Stimulated activated naive CD4-positive, alpha-beta T cell treated with Interleukin-2 at 50 U/mL for 16 hours (primary cell): ENCODE data around the gene GPHN.
"Not testable (repeated sequence)": the region's sequence is repeated elsewhere in the genome, so short reads cannot be mapped to it uniquely, and the experiment has no call there.

ENCODE experiments used
- DNase-seq: peaks from one replicate; lab custom pipeline; 2025; lab: John Stamatoyannopoulos, UW

The GPHN gene

GRCh38 chr14:66677780-66678179 lies 169.8 kb downstream of the GPHN start:
- DNase-seq = no peak

DNA sequence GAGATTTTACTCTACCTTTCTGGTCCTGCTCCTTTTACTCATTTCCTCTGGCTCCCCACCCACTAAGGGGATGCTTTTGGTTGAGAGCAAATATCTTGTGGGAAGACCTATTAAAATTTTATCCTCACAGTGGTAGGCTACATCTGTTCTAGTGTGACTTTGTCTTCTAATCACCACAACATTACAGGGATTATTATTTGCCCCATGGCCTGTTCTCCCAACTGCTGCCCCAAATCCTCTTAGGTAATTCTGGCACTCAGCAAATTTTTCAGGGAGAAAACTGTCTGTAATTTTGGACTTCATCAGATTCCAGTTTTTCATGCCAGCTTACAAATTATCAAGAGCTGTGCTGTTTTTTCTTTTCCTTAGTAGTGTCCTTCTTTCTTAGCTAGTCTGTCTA lies 172.3 kb downstream of the GPHN start:
- no peak for DNase-seq

DNA sequence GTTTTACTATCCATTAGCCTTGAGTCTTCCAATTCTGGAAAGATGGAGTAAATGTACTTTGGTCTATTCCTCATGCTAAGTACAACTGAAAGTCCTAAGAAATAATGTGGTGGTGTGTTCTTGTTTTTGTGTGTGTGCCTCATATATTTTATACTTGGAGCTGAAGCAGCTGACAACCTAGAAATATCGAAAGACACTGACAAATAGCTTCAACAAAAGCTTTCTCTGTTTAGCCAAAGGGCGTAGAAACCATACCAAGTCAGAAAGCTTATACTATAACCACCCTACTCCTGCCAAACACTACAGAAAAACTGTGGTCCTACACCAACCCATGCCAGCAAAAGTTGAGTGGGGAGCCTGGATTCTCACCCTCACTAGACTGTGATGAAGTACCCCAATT lies 188.4 kb downstream of the GPHN start:
- DNase-seq = no peak

DNA sequence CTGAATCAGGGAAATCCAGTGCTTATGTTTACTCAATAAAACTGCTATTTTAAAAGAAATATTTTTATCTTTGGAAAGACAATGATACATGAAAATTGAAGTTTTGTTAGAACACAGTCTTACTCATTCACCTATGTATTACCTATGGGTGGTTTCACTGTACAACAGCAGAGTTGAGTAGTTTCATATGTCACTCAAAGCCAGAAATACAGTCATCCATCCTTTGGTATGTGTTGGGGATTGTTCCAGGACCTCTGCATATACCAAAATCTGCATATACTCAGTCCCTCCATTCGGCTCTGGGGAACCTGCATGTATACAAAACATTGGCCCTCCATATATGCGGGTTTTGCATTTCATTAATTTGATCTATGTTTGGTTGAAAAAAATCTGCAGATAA lies 190.6 kb downstream of the GPHN start:
- no peak for DNase-seq

DNA sequence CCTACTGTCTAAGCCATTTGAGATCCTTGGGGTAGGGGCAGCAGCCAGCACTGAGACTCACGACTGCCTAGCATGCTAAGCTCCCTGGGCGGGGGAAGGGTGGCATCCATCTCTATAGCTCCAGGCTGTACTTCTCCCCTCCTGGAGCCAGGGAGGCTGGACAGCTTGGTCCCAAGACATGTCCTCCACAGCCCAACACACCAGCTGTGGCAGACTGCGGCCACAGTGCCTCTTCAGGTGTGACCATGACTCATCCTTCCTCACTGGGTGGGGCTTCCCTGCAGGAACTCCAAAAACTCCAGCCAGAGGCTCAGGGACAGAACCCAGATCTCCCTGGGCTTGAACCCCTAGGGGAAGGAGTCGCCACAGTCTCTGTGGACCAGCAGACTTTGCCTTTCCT lies 193.9 kb downstream of the GPHN start:
- DNase-seq = no peak

DNA sequence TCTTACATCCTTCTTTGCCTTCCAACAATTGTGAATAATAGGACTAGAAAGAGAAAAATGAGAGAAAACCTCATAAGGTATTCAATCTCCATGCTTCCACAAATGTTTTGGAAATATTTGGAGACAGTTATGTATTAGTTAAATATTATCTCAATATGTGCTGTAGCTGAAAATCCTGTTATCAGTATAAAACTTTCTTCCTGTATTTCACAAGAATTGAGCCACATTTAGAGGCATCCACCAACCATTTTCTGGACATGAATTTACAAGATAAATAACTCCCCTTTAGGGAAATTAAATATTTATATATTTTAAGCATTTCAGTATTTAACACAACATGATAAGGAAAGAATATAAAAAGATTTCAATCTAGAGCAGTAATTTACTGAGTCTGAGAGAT lies 200.3 kb downstream of the GPHN start:
- no peak for DNase-seq

GRCh38 chr14:66709291-66709690 lies 201.3 kb downstream of the GPHN start:
- DNase-seq = no peak

DNA sequence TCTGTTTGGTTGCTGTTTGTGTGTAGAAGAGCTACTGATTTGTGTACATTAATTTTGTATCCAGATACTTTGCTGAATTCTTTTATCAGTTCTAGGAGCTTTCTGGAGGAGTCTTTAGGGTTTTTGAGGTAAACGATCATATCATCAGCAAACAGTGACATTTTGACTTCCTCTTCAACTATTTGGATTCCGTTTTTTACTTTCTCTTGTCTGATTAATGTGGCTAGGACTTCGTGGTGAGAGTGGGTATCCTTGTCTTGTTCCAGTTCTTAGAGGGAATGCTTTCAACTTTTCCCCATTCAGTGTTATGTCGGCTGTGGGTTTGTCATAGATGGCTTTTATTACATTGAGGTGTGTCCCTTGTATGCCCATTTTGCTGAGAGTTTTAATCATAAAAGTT lies 206.3 kb downstream of the GPHN start:
- not testable (repeated sequence) for DNase-seq

DNA sequence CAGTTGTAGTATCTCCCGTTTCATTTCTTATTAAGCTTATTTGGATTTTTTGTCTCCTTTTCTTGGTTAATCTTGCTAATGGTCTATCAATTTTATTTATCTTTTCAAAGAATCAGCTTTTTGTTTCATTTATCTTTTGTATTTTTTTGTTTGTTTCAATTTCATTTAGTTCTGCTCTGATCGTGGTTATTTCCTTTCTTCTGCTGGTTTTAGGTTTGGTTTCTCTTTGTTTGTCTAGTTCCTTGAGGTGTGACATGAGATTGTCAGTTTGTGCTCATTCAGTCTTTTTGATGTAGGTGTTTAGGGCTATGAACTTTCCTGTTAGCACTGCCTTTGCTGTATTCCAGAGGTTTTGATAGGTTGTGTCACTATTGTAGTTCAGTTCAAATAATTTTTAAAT lies 207.4 kb downstream of the GPHN start:
- DNase-seq = not testable (repeated sequence)

GRCh38 chr14:66716227-66716626 lies 208.3 kb downstream of the GPHN start:
- DNase-seq = no peak

DNA sequence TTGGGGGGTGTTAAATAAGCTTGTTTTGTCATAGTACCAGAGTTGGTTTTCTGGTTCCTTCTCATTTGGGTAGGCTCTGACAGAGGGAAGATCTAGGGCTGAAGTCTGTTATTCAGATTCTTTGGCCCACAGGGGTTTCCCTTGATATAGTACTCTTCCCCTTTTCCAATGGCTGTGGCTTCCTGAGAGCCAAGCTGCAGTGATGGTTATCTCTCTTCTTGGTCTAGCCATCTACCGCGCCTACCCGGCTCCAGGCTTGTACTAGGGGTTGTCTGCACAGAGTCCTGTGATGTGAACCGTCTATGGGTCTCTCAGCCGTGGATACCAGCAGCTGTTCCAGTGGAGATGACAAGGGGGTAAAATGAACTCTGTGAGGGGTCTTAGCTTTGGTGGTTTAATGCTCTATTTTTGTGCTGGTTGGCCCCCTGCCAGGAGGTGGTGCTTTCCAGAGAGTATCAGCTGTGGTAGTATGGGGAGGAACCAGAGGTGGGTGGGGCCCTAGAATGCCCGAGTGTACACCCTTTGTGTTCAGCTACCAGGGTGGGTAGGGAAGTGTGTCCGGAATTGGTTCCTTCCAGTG lies 209.7 kb downstream of the GPHN start:
- DNase-seq = no peak

DNA sequence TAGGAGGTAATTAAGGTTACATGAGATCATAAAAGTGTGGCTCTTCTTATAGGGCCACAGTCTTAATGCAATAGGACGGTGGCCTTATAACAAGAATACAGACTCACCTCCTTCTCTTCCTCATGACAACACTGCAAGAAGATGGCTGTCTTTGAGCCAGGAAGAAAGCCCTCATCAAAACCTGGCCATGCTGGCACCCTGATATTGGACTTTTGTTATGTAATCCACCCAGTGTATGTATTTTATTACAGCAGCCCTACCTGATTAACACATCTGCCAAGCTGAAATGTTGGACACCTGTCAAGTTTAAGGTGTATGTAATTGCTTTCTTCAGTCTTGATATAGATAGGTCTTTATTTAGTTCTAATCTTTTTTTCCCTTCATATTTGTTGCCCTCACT lies 217.0 kb downstream of the GPHN start:
- no peak for DNase-seq

DNA sequence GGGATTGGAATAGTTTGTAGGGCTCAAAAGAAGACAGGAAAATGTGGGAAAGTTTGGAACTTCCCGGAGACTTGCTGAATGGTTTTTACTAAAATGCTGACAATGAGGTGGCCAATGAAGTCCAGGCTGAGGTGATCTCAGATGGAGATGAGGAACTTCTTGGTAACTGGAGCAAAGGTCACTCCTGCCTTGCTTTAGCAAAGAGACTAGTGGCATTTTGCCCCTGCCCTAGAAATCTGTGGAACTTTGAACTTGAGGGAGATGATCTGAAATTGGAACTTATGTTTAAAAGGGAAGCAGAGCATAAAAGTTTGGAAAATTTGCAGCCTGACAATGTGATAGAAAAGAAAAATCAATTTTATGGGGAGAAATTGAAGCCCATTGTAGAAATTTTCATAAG lies 223.4 kb downstream of the GPHN start:
- not testable (repeated sequence) for DNase-seq

DNA sequence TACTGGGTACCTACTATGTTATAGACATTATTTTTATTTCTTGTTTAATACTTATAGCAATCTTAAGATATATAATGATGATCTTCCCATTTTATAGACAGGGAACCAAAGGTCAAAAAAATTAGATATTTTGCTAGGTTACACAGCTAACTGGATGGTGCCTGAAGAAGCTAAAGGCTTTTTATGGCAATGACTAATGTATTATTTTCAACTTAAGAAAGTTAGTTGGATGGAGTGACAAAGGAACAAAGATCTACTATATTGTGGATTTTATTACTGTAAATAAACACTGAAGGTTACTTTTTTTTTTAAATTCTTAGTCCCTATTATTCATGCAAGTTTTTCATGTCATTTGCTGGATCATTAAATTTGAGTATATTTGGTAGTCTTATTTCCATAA lies 227.9 kb downstream of the GPHN start:
- DNase-seq = no peak

- DNase-seq = no peak
Observed at GRCh38 chr14:66739826-66740225, 231.9 kb downstream of the GPHN start.

GRCh38 chr14:66745078-66745477 lies 237.1 kb downstream of the GPHN start:
- DNase-seq = no peak

- no peak for DNase-seq
Observed at GRCh38 chr14:66746316-66747006, 238.5 kb downstream of the GPHN start.

DNA sequence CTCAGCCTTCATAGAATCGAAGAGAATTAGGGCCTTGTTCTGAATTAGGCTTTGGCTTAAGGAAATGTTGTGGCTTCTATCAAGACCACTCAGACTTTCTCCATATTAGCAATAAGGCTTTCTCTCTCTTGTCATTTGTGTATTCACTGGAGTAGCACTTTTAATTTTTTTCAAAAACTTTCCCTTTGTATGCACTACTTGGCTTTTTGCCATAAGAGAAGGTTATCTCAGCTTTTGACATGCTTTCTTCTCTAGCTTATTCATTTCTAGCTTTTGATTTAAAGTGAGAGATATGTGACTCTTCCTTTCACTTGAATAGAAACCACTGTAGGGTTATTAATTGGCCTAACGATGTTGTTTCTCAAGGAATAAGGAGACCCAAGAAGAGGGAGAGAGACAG lies 244.2 kb downstream of the GPHN start:
- DNase-seq = no peak

DNA sequence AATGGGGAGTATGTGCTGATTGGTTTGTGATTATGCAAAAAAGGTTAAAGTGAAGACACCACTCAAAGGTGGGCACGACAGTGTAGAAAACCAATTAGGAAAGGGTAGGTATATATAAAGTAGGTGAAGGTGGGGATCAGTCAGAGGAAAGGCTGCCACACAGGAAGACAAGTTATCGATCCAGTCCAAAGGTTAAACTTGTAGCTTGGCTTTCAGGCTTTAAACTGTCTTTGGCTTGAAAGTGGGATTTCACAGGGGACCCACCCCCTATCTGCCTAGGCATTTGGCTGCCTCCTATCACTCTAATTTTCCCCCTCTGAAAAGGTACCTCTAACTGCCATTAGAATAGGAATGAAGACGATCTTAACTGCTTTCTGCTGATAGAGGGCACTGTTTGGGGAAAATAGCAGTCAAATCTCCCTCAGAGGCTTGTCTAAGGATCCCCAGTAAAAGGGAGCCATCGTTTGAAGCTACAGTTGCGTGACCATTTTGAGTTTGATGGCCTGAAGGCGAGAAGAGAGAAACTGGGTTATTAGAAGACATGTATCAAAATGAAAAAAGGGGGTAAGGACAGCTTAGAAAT lies 250.2 kb downstream of the GPHN start:
- no peak for DNase-seq

- DNase-seq = no peak
Observed at GRCh38 chr14:66772146-66772545, 264.2 kb downstream of the GPHN start.

GRCh38 chr14:66782853-66783252 lies 274.9 kb downstream of the GPHN start:
- DNase-seq = no peak

- no peak for DNase-seq
Observed at GRCh38 chr14:66790101-66790500, 282.2 kb downstream of the GPHN start.

GRCh38 chr14:66802962-66803361 lies 295.0 kb downstream of the GPHN start:
- no peak for DNase-seq

DNA sequence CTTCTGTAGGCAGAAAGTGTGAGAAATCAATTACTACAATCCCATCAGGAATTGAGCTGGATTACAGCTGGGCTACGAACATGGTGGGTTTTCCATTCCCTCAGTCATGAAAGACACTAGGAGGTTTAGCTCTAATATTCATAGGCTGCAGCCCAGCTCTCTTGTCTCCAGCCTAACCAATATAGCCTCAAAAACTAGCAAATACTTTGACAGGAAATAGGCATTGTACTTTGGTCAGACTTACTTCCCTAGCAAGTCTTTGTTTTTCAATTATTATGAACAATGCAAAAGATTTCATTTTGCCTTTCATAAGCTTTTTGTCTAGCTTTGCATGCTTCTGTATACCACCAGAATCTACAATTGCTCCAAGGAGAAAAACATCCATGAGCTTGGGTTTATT lies 296.2 kb downstream of the GPHN start:
- no peak for DNase-seq
